GM19238 (cell line): Measurements from ENCODE around the gene FSHB.
"Not testable (repeated sequence)": the region's sequence is repeated elsewhere in the genome, so short reads cannot be mapped to it uniquely, and the experiment has no call there.

Source experiments
- DNase-seq: peaks from one replicate; pipeline ENCODE4 v3.0.0; 2011; ENCODE audit warnings: low spot score; ENCODE audit not compliant: insufficient read length

The FSHB gene

GRCh38 chr11:30261821-30262220 lies 31.0 kb downstream of the FSHB start:
- no peak for DNase-seq

GRCh38 chr11:30268638-30269037 lies 37.8 kb downstream of the FSHB start:
- DNase-seq: not testable (repeated sequence)

GRCh38 chr11:30270671-30271070 lies 39.9 kb downstream of the FSHB start:
- DNase-seq: no peak

- no peak for DNase-seq
These were observed 46.4 kb downstream of the FSHB start for GRCh38 chr11:30277176-30277575.

GRCh38 chr11:30279796-30280195 lies 49.0 kb downstream of the FSHB start:
- no peak for DNase-seq

GRCh38 chr11:30281476-30282288 lies 50.9 kb downstream of the FSHB start:
- DNase-seq: no peak

- DNase-seq: no peak
These were observed 51.4 kb downstream of the FSHB start for GRCh38 chr11:30282289-30282631.
